RWPE2 (cell line): ENCODE results near the gene KCNK1.

Experiments
- ATAC-seq: fragments of 200-7000 bp; cut with Tn5 transposase; 3 replicates; pipeline ENCODE4 v1.9.1; 2021; ENCODE audit warnings: low read depth
- DNase-seq: peaks from one replicate; pipeline ENCODE4 v3.0.0-alpha.2; 2020; ENCODE audit warnings: low spot score
- H3K27ac ChIP-seq: fragments of 450-650 bp; 2 replicates; pipeline ENCODE4 v1.5.1; 2017; ENCODE audit warnings: mild to moderate bottlenecking; ENCODE audit not compliant: poor library complexity, severe bottlenecking
- H3K27me3 ChIP-seq: fragments of 250-450 bp; sonication (Bioruptor Pico); 2 replicates; pipeline ENCODE4 v1.5.1; 2021; ENCODE audit warnings: mild to moderate bottlenecking, moderate library complexity; ENCODE audit not compliant: insufficient read depth, poor library complexity, severe bottlenecking
- H3K36me3 ChIP-seq: fragments of 250-450 bp; sonication (Bioruptor Pico); 2 replicates; pipeline ENCODE4 v1.5.1; 2020; ENCODE audit warnings: low read depth, mild to moderate bottlenecking, moderate library complexity
- H3K4me1 ChIP-seq: fragments of 250-450 bp; sonication (Bioruptor Pico); 2 replicates; pipeline ENCODE4 v1.5.1; 2021; ENCODE audit warnings: mild to moderate bottlenecking, moderate library complexity; ENCODE audit not compliant: insufficient read depth, poor library complexity, severe bottlenecking
- H3K4me3 ChIP-seq: fragments of 250-450 bp; sonication (Bioruptor Pico); 2 replicates; pipeline ENCODE4 v1.5.1; 2021; ENCODE audit warnings: mild to moderate bottlenecking, moderate library complexity; ENCODE audit not compliant: severe bottlenecking
- H3K9me3 ChIP-seq: fragments of 250-450 bp; sonication (Bioruptor Pico); 2 replicates; pipeline ENCODE4 v1.5.1; 2021; ENCODE audit warnings: mild to moderate bottlenecking, moderate library complexity; ENCODE audit not compliant: severe bottlenecking
- TF ChIP-seq, protein P1 (sequence below): fragments of 450-650 bp; IDR thresholded peaks from one replicate; pipeline ENCODE4 v1.5.1; 2017; ENCODE audit warnings: mild to moderate bottlenecking, moderate library complexity; ENCODE audit not compliant: poor library complexity, severe bottlenecking

KCNK1 gene

DNA sequence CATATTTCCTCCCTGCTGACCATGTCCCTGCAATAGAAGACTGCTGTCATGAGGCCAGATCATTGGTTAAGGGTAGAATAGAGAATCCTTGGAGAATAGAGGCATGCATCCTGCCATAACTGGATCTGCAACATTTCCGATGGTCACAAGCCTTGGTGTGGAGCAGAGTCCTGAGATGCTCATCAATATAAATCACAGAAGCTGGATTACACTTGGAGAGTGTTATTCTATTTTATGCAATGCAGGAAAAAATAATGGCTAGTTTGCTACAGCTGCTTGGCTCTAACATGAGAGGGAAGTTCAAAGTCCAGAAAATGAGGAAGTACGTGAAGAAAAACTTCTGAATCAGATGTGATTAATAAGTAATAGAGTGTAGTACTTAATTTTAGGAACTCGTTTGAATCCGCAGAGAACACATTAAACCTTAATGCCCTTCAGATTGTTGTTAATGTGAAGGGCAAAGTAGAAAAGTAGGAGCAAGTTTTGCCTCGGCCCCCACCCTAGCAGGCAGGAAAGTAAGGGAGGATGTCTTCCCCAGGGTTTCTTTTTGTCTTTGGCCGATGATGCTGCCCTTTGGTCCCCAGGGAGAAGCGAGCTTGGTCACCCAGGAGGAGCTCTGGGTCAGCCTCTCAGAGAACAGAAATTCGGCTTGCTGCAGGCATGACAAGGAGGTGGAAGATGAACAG is 59.5 kb downstream of the KCNK1 start:
- H3K27ac ChIP-seq, result no peak overlapping the region
- H3K9me3 ChIP-seq, result no peaks in the 10 kb centered on the region
- ATAC-seq (no peak), DNase-seq (no peak)
- H3K4me1 ChIP-seq, result peaks cover 6% of the 10 kb centered on the region
- no peaks in the 10 kb centered on the region for H3K27me3 ChIP-seq
- TF ChIP-seq, protein P1, sequence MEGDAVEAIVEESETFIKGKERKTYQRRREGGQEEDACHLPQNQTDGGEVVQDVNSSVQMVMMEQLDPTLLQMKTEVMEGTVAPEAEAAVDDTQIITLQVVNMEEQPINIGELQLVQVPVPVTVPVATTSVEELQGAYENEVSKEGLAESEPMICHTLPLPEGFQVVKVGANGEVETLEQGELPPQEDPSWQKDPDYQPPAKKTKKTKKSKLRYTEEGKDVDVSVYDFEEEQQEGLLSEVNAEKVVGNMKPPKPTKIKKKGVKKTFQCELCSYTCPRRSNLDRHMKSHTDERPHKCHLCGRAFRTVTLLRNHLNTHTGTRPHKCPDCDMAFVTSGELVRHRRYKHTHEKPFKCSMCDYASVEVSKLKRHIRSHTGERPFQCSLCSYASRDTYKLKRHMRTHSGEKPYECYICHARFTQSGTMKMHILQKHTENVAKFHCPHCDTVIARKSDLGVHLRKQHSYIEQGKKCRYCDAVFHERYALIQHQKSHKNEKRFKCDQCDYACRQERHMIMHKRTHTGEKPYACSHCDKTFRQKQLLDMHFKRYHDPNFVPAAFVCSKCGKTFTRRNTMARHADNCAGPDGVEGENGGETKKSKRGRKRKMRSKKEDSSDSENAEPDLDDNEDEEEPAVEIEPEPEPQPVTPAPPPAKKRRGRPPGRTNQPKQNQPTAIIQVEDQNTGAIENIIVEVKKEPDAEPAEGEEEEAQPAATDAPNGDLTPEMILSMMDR, result no peak
- no peak overlapping the region for H3K4me3 ChIP-seq
- no peaks in the 10 kb centered on the region for H3K36me3 ChIP-seq

DNA sequence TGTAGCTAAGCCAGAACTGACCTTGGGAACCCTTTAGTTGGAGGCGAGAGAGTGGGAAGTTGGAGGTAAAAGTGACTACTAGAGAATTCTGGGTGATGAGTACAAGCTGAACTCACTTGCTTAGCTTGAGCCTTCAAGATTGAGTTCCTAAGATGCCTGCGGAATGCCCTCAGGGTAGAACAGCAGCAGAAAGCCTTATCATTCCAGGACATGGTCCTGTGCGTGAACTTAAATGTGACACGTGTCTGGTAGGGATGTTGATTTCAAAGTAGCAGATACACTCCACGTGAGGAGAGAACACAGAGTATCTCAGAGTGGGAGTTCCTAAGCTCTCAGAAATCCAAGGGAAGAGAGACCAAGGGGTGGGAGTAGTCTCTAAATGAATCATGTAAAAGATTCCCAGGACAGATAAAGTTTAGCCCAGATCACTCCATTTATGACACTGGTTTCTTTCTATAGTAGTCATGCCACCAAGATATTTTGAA is 60.1 kb downstream of the KCNK1 start:
- Histone ChIP-seq H3K4me3 (no peak overlapping the region), H3K27ac (no peak overlapping the region), H3K36me3 (no peaks in the 10 kb centered on the region), H3K9me3 (no peaks in the 10 kb centered on the region), H3K4me1 (no peaks in the 10 kb centered on the region), H3K27me3 (no peaks in the 10 kb centered on the region)
- ATAC-seq (no peak), DNase-seq (no peak)
- TF ChIP-seq, protein P1, result no peak

DNA sequence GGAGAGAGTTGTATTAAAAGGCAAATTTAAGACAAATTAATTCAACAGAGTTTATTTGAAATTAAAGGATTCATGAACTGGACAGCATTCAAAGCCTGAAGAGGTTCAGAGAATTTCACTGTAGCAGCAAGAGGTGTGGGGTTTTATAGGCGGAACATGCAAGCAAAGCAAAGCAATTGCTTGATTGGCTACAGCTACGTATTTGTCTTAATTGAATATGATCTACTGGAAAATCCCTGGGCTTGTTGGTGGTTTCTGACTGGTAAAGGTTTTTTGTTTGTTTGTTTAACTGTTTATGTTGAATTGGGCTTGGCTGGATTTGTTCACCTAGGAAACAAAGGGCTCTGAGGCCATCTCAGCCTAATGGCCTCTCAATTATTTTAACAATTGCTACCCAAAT is 61.5 kb downstream of the KCNK1 start:
- H3K27ac ChIP-seq, result no peak overlapping the region
- H3K4me3 ChIP-seq, result no peak overlapping the region
- TF ChIP-seq, protein P1, result no peak
- no peaks in the 10 kb centered on the region for H3K9me3 ChIP-seq
- no peaks in the 10 kb centered on the region for H3K36me3 ChIP-seq
- ATAC-seq, result no peak
- no peaks in the 10 kb centered on the region for H3K4me1 ChIP-seq
- no peak for DNase-seq
- no peaks in the 10 kb centered on the region for H3K27me3 ChIP-seq

DNA sequence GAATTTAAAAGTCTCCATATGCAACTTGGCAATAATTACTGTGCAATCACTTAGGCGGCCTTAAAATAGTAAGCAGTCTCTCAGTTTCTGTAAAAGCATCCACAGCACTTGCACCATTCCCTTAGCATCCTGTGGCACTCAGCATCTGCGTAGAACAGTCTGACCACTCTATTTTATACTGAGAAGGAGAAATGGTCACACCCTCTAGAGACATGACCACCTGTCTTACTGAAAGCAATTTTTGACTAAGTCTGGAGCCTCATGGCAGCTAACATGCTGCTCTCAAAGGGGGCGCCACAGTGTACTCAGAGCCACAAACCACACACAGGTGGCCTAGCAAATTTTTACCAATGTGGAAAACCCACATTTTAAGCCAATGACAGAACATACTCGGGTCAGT is 62.0 kb downstream of the KCNK1 start:
- ATAC-seq (no peak), DNase-seq (no peak)
- no peaks in the 10 kb centered on the region for H3K27me3 ChIP-seq
- no peaks in the 10 kb centered on the region for H3K4me1 ChIP-seq
- H3K36me3 ChIP-seq, result no peaks in the 10 kb centered on the region
- no peak overlapping the region for H3K4me3 ChIP-seq
- H3K27ac ChIP-seq, result no peak overlapping the region
- H3K9me3 ChIP-seq, result no peaks in the 10 kb centered on the region
- TF ChIP-seq, protein P1, result no peak

DNA sequence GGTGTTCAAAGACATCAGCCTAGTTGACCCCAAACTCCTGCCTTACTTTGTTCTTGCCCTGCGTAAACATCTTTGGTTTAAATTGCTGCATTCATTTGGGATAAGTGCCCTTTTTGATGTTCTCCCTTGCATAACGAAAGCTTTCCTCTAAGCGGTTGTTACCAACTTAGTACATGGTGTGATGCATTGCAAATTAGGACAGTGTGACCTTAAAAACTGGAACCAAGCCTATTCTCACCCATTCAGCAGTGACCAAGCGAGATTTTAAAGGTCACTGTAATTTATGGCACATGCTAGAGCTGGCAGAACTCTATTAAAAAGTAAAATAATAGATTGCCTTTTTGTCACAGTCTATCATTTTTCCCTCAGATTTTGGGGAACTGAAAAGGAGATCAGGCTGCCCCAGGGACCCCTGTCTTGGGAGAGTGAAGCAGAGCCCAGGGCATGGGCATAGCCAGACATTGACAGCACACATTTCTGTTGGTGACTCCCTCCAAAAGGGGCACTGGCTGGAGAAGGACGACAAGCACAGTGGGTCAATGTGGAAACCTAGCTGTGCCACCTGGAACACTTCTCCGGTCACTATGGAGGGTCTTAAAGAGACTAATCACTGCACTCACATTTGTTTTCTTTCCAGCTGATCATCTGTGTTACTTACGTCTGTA is 63.9 kb downstream of the KCNK1 start:
- H3K9me3 ChIP-seq, result no peaks in the 10 kb centered on the region
- TF ChIP-seq, protein P1, result no peak

More for the DNA sequence above, 63.9 kb downstream of the KCNK1 start:
- H3K4me1 ChIP-seq, result no peaks in the 10 kb centered on the region
- H3K27me3 ChIP-seq, result no peaks in the 10 kb centered on the region
- no peak overlapping the region for H3K4me3 ChIP-seq
- no peak overlapping the region for H3K27ac ChIP-seq
- H3K36me3 ChIP-seq, result no peaks in the 10 kb centered on the region
- DNase-seq, result no peak
- ATAC-seq, result no peak
